GM23338 (cell line): ENCODE data around the gene WBP2NL. TPM values are rescaled to one million over a fixed set of nuclear protein-coding genes. Genes with fewer than 3 reads are reported as not detected.

Experiments
- ATAC-seq: fragments of 200-7000 bp; cut with Tn5 transposase; 3 replicates; pipeline ENCODE4 v1.9.1; 2020
- DNase-seq: peaks from one replicate; pipeline ENCODE4 v3.0.0-alpha.2; 2015; ENCODE audit warnings: low spot score
- H2AFZ ChIP-seq: fragments of 200-600 bp; sonication (generic); 2 replicates; pipeline ENCODE4 v1.8.0; 2016; ENCODE audit warnings: antibody characterized with exemption, mild to moderate bottlenecking, moderate library complexity
- H3F3A ChIP-seq: fragments of 200-600 bp; sonication (generic); replicated peaks from 2 replicates; pipeline ENCODE4 v1.8.0; 2017; ENCODE audit warnings: antibody characterized with exemption, mixed run types, low read depth
- H3K27ac ChIP-seq: fragments of 200-600 bp; sonication (generic); 2 replicates; pipeline ENCODE4 v1.6.1; 2016; ENCODE audit warnings: low read depth
- H3K27me3 ChIP-seq: fragments of 200-600 bp; sonication (generic); 2 replicates; pipeline ENCODE4 v1.8.0; 2016; ENCODE audit warnings: mild to moderate bottlenecking, mixed run types, moderate library complexity; ENCODE audit not compliant: insufficient read depth
- H3K36me3 ChIP-seq: fragments of 200-600 bp; sonication (generic); 2 replicates; pipeline ENCODE4 v1.8.0; 2016; ENCODE audit warnings: mild to moderate bottlenecking; ENCODE audit not compliant: insufficient read depth
- H3K4me1 ChIP-seq: fragments of 200-600 bp; sonication (generic); 2 replicates; pipeline ENCODE4 v1.8.0; 2016; ENCODE audit warnings: mild to moderate bottlenecking, moderate library complexity; ENCODE audit not compliant: insufficient read depth
- H3K4me2 ChIP-seq: fragments of 200-600 bp; sonication (generic); 2 replicates; pipeline ENCODE4 v1.7.1; 2017; ENCODE audit warnings: mixed run types
- H3K4me3 ChIP-seq: fragments of 200-600 bp; sonication (generic); 2 replicates; pipeline ENCODE4 v1.6.1; 2016; ENCODE audit warnings: mixed run types
- H3K79me2 ChIP-seq: fragments of 200-600 bp; sonication (generic); replicated peaks from 2 replicates; pipeline ENCODE4 v1.8.0; 2017; ENCODE audit warnings: mild to moderate bottlenecking; ENCODE audit not compliant: insufficient read depth
- H3K9me2 ChIP-seq: fragments of 200-600 bp; sonication (generic); 2 replicates; pipeline ENCODE4 v1.8.0; 2017; ENCODE audit not compliant: insufficient read depth
- H4K20me1 ChIP-seq: fragments of 200-600 bp; sonication (generic); replicated peaks from 2 replicates; pipeline ENCODE4 v1.8.0; 2017; ENCODE audit warnings: mild to moderate bottlenecking; ENCODE audit not compliant: insufficient read depth
- H3K27ac Mint-ChIP-seq: 2 replicates; pipeline ENCODE4 v1.8.0; 2020; ENCODE audit warnings: inconsistent platforms, mild to moderate bottlenecking, moderate library complexity, mixed read lengths
- H3K27me3 Mint-ChIP-seq: 3 replicates; pipeline ENCODE4 v1.8.0; 2022; ENCODE audit warnings: low read depth, mild to moderate bottlenecking, moderate library complexity, mixed read lengths, inconsistent platforms; ENCODE audit not compliant: insufficient read depth, poor library complexity
- H3K36me3 Mint-ChIP-seq: 3 replicates; pipeline ENCODE4 v1.8.0; 2021; ENCODE audit warnings: low read depth, mild to moderate bottlenecking, inconsistent platforms, moderate library complexity, mixed read lengths
- H3K4me1 Mint-ChIP-seq: 3 replicates; pipeline ENCODE4 v1.8.0; 2020; ENCODE audit warnings: mild to moderate bottlenecking, inconsistent platforms, mixed read lengths
- H3K4me3 Mint-ChIP-seq: 3 replicates; pipeline ENCODE4 v1.8.0; 2021; ENCODE audit warnings: moderate library complexity, mild to moderate bottlenecking, inconsistent platforms, mixed read lengths
- H3K9me3 Mint-ChIP-seq: 3 replicates; pipeline ENCODE4 v1.8.0; 2020; ENCODE audit warnings: moderate library complexity, mild to moderate bottlenecking, inconsistent platforms, mixed read lengths
- CREB1 ChIP-seq: fragments of 250-450 bp; sonication (Bioruptor Pico); IDR thresholded peaks from 2 replicates; pipeline ENCODE4 v1.5.0; 2020; ENCODE audit warnings: low read depth, mild to moderate bottlenecking, moderate library complexity
- CTCF ChIP-seq, 2 experiments: fragments of 200-600 bp in 1 of 2; sonication (generic) in 1 of 2; conservative IDR thresholded peaks; 2 replicates each; pipeline versions ENCODE4 v1.5.1 to v1.6.1; 2016 to 2017; ENCODE audit warnings: antibody characterized with exemption in 2 of 2, low read depth in 2 of 2, mild to moderate bottlenecking in 2 of 2, moderate library complexity in 1 of 2
- ETS1 ChIP-seq: IDR thresholded peaks from 2 replicates; pipeline ENCODE4 v1.6.1; 2016; ENCODE audit warnings: antibody characterized with exemption
- EZH2 ChIP-seq: fragments of 200-600 bp; sonication (generic); IDR thresholded peaks from one replicate; pipeline ENCODE4 v1.8.0; 2017; ENCODE audit warnings: antibody characterized with exemption, mild to moderate bottlenecking, low read depth; ENCODE audit not compliant: unreplicated experiment
- EZH2phosphoT487 ChIP-seq: fragments of 200-600 bp; sonication (generic); IDR thresholded peaks from one replicate; pipeline ENCODE4 v1.8.1; 2018; ENCODE audit warnings: antibody characterized with exemption; ENCODE audit not compliant: unreplicated experiment
- JUNB ChIP-seq: IDR thresholded peaks from one replicate; pipeline ENCODE4 v1.6.1; 2016; ENCODE audit warnings: antibody characterized with exemption; ENCODE audit not compliant: unreplicated experiment
- NANOG ChIP-seq: IDR thresholded peaks from 2 replicates; pipeline ENCODE4 v1.6.1; 2016; ENCODE audit warnings: antibody characterized with exemption, borderline replicate concordance
- POLR2AphosphoS5 ChIP-seq: IDR thresholded peaks from 2 replicates; pipeline ENCODE4 v1.6.1; 2016; ENCODE audit warnings: antibody characterized with exemption, low read depth
- REST ChIP-seq: IDR thresholded peaks from one replicate; pipeline ENCODE4 v1.6.1; 2018; ENCODE audit warnings: antibody characterized with exemption; ENCODE audit not compliant: unreplicated experiment
- STAT1 ChIP-seq: IDR thresholded peaks from one replicate; pipeline ENCODE4 v1.6.1; 2016; ENCODE audit warnings: antibody characterized with exemption; ENCODE audit not compliant: unreplicated experiment
- ZNF114 ChIP-seq: fragments of 250-450 bp; sonication (Bioruptor Pico); IDR thresholded peaks from 2 replicates; pipeline ENCODE4 v1.5.0; 2020; ENCODE audit warnings: mild to moderate bottlenecking, moderate library complexity
- ZNF331 ChIP-seq: fragments of 250-450 bp; sonication (Bioruptor Pico); IDR thresholded peaks from 2 replicates; pipeline ENCODE4 v1.5.0; 2020; ENCODE audit warnings: low read depth, mild to moderate bottlenecking, moderate library complexity
- ZNF462 ChIP-seq: fragments of 250-450 bp; sonication (Bioruptor Pico); IDR thresholded peaks from 2 replicates; pipeline ENCODE4 v1.5.0; 2020; ENCODE audit warnings: mild to moderate bottlenecking, moderate library complexity
- polyA plus RNA-seq: library from polyadenylated mRNA; unstranded; fragments of >200 nt; fragmentation: Nextera tagmentation; extraction: Ambion mirVana; gene quantifications from 2 replicates; pipeline ENCODE4 v1.2.1, GENCODE V29; 2016
- total RNA-seq: library from RNA; depleted of rRNA; stranded (reverse); fragments of >200 nt; shearing (Covaris generic); gene quantifications from 2 replicates; pipeline ENCODE4 v1.2.3, GENCODE V29; 2014

WBP2NL gene
- total and polyA plus RNA-seq, 2 experiments from 2014 or later, result 0.14 TPM; not detected in 1

GRCh38 chr22:41969110-41969646 is 29.4 kb upstream of the WBP2NL start, which contains the start of gene SEPTIN3:
SEPTIN3 (plus strand) TSS chr22:41969443; CDS start chr22:41971493, 2,050 bp downstream.
- H3K36me3 ChIP-seq, result no peaks in the 10 kb centered on the region
- Mint-ChIP-seq H3K27me3 (peaks cover 17% of the 10 kb centered on the region), H3K27ac (no peak within 1 kb of the TSS), H3K36me3 (no peaks in the 10 kb centered on the region), H3K4me1 (peaks cover 10% of the 10 kb centered on the region; the same call in 2 of the 3 replicates), H3K9me3 (peaks cover 9% of the 10 kb centered on the region; the same call in 1 of the 3 replicates), H3K4me3 (no peak within 1 kb of the TSS)
- no peak within 1 kb of the TSS for H3K27ac ChIP-seq
- H3K4me1 ChIP-seq, result no peaks in the 10 kb centered on the region; the same call in 1 of the 2 replicates
- TF ChIP-seq POLR2AphosphoS5 (no peak), CREB1 (CRISPR knock-in tag) (no peak), NANOG (no peak), CTCF (conservative IDR thresholded peaks at IDR 0.05; ENCODE audit: low read depth in 2 of 2) (no peak), EZH2phosphoT487 (no peak), JUNB (no peak), ETS1 (no peak), REST (no peak), ZNF114 (no peak), ZNF462 (CRISPR knock-in tag) (no peak), STAT1 (no peak), EZH2 (no peak), ZNF331 (CRISPR knock-in tag) (no peak)
- no peaks in the 10 kb centered on the region for H3K9me2 ChIP-seq
- no peak within 1 kb of the TSS for H2AFZ ChIP-seq
- H4K20me1 ChIP-seq, result no peaks in the 10 kb centered on the region
- H3K4me2 ChIP-seq, result no peak within 1 kb of the TSS
- ATAC-seq, result peak; percentile 81
- no peak within 1 kb of the TSS for H3K4me3 ChIP-seq
- H3K27me3 ChIP-seq, result peaks cover 8% of the 10 kb centered on the region
- H3K79me2 ChIP-seq, result no peaks in the 10 kb centered on the region
- 0 out of 2 replicates have a peak, but pooled peaks cover 2% of the 10 kb centered on the region for H3F3A ChIP-seq
- no peak for DNase-seq
